IMR-90 (cell line): ENCODE measurements around the gene RHBDL1. TPM values are rescaled to one million over a fixed set of nuclear protein-coding genes. Genes with fewer than 3 reads are reported as not detected.

Experiments used
- ATAC-seq: fragments of 200-7000 bp; cut with Tn5 transposase; 2 replicates; pipeline ENCODE4 v1.9.1; 2020; ENCODE audit warnings: low read depth, mild to moderate bottlenecking, moderate library complexity
- BruUV-seq: library from RNA; stranded (reverse); fragments of 400-500 nt; replicated peaks from 2 replicates; lab custom pipeline; 2021; lab: Mats Ljungman, UMichigan
- CTCF ChIA-PET: fragments of 300-600 bp; formaldehyde crosslinking; extraction: SDS; loops from one replicate; lab custom pipeline; 2021; ENCODE audit warnings: antibody characterized with exemption; lab: Yijun Ruan, JAX
- POLR2A ChIA-PET: fragments of 300-600 bp; sonication (Branson Sonifier 250); formaldehyde crosslinking; loops from one replicate; lab custom pipeline; 2022; ENCODE audit warnings: antibody characterized with exemption; ENCODE audit not compliant: unreplicated experiment; lab: Charles Lee
- DNase-seq: peaks from one replicate; pipeline ENCODE4 v3.0.0; 2013
- H2AFZ ChIP-seq: replicated peaks from 2 replicates; pipeline ENCODE3; 2013; ENCODE audit warnings: low read length, mild to moderate bottlenecking; ENCODE audit not compliant: poor library complexity
- H2AK5ac ChIP-seq: 2 replicates; pipeline ENCODE4 v1.6.1; 2013; ENCODE audit warnings: low read depth, low read length, inconsistent platforms
- H2AK9ac ChIP-seq: replicated peaks from 2 replicates; pipeline ENCODE3; 2013; ENCODE audit warnings: mild to moderate bottlenecking, low read depth, low read length, moderate library complexity; ENCODE audit not compliant: poor library complexity
- H2BK120ac ChIP-seq: 2 replicates; pipeline ENCODE4 v1.6.1; 2013; ENCODE audit warnings: low read depth, low read length, inconsistent platforms
- H2BK15ac ChIP-seq: 3 replicates; pipeline ENCODE4 v1.6.1; 2013; ENCODE audit warnings: low read depth, low read length, inconsistent platforms
- H2BK20ac ChIP-seq: 2 replicates; pipeline ENCODE4 v1.6.1; 2013; ENCODE audit warnings: low read depth, mild to moderate bottlenecking, inconsistent platforms, low read length, moderate library complexity
- H2BK5ac ChIP-seq: 2 replicates; pipeline ENCODE4 v1.6.1; 2013; ENCODE audit warnings: mild to moderate bottlenecking, low read depth, low read length, inconsistent platforms; ENCODE audit not compliant: poor library complexity, severe bottlenecking
- H3K14ac ChIP-seq: replicated peaks from 2 replicates; pipeline ENCODE4 v1.6.1; 2013; ENCODE audit warnings: low read depth, low read length, inconsistent platforms
- H3K18ac ChIP-seq: 2 replicates; pipeline ENCODE4 v1.6.1; 2013; ENCODE audit warnings: low read depth, low read length, control low read depth
- H3K23ac ChIP-seq: 2 replicates; pipeline ENCODE4 v1.6.1; 2013; ENCODE audit warnings: low read depth, low read length, inconsistent platforms
- H3K27ac ChIP-seq: 2 replicates; pipeline ENCODE4 v1.5.1; 2013; ENCODE audit warnings: mild to moderate bottlenecking, control low read depth, low read length; ENCODE audit not compliant: insufficient read depth
- H3K27me3 ChIP-seq: 2 replicates; pipeline ENCODE4 v1.6.1; 2013; ENCODE audit warnings: low read length; ENCODE audit not compliant: control insufficient read depth, insufficient read depth
- H3K36me3 ChIP-seq: 2 replicates; pipeline ENCODE4 v1.6.1; 2013; ENCODE audit warnings: low read length, mixed read lengths; ENCODE audit not compliant: control insufficient read depth, insufficient read depth
- H3K4ac ChIP-seq: 2 replicates; pipeline ENCODE4 v1.6.1; 2013; ENCODE audit warnings: low read depth, low read length, inconsistent platforms
- H3K4me1 ChIP-seq: 2 replicates; pipeline ENCODE4 v1.6.1; 2013; ENCODE audit warnings: low read length, mixed read lengths; ENCODE audit not compliant: control insufficient read depth, insufficient read depth
- H3K4me2 ChIP-seq: 2 replicates; pipeline ENCODE4 v1.6.1; 2013; ENCODE audit warnings: low read depth, mild to moderate bottlenecking, control low read depth, low read length, moderate library complexity
- H3K4me3 ChIP-seq: 2 replicates; pipeline ENCODE4 v1.5.1; 2013; ENCODE audit warnings: low read depth, mild to moderate bottlenecking, control low read depth, low read length, moderate library complexity; ENCODE audit not compliant: insufficient read depth
- H3K56ac ChIP-seq: 2 replicates; pipeline ENCODE4 v1.6.1; 2013; ENCODE audit warnings: low read length, inconsistent platforms; ENCODE audit not compliant: insufficient read depth; ENCODE audit errors: extremely low read depth
- H3K79me1 ChIP-seq, 2 experiments: 2 replicates each; pipeline ENCODE4 v1.6.1; 2013; ENCODE audit warnings: low read length in 2 of 2, inconsistent platforms in 1 of 2, low read depth in 1 of 2
- H3K9ac ChIP-seq: 2 replicates; pipeline ENCODE4 v1.6.1; 2013; ENCODE audit warnings: low read depth, low read length, control low read depth
- H3K9me1 ChIP-seq: 2 replicates; pipeline ENCODE4 v1.6.1; 2013; ENCODE audit warnings: low read length, inconsistent platforms; ENCODE audit not compliant: insufficient read depth
- H3K9me3 ChIP-seq: 2 replicates; pipeline ENCODE4 v1.6.1; 2013; ENCODE audit warnings: low read length; ENCODE audit not compliant: control insufficient read depth, insufficient read depth
- H4K20me1 ChIP-seq: 2 replicates; pipeline ENCODE4 v1.6.1; 2013; ENCODE audit warnings: low read length, inconsistent platforms; ENCODE audit not compliant: insufficient read depth
- H4K5ac ChIP-seq: 2 replicates; pipeline ENCODE4 v1.6.1; 2013; ENCODE audit warnings: mild to moderate bottlenecking, low read depth, low read length, control low read depth
- H4K8ac ChIP-seq, 2 experiments: 2 replicates each; pipeline ENCODE4 v1.6.1; 2013; ENCODE audit warnings: low read depth in 2 of 2, low read length in 2 of 2, control low read depth in 1 of 2, inconsistent platforms in 1 of 2
- H4K91ac ChIP-seq: 2 replicates; pipeline ENCODE4 v1.6.1; 2013; ENCODE audit warnings: low read depth, low read length, inconsistent platforms; ENCODE audit not compliant: insufficient read depth
- CEBPB ChIP-seq: IDR thresholded peaks from 2 replicates; pipeline ENCODE4 v1.6.1; 2012; ENCODE audit warnings: low read depth, low read length, improper control_type of control experiment
- CHD1 ChIP-seq: IDR thresholded peaks from 2 replicates; pipeline ENCODE4 v1.6.1; 2012; ENCODE audit warnings: low read depth, low read length, improper control_type of control experiment
- CTCF ChIP-seq: conservative IDR thresholded peaks from 2 replicates; pipeline ENCODE4 v1.5.1; 2012; ENCODE audit warnings: mild to moderate bottlenecking, low read depth, low read length, improper control_type of control experiment
- FOS ChIP-seq: fragments of 150-350 bp; IDR thresholded peaks from 2 replicates; pipeline ENCODE4 v1.6.1; 2016; ENCODE audit warnings: low read depth, low read length
- MAFK ChIP-seq: IDR thresholded peaks from 2 replicates; pipeline ENCODE4 v1.6.1; 2012; ENCODE audit warnings: low read depth, low read length, improper control_type of control experiment
- POLR2A ChIP-seq: IDR thresholded peaks from 2 replicates; pipeline ENCODE4 v1.6.1; 2012; ENCODE audit warnings: mild to moderate bottlenecking, low read depth, low read length
- RAD21 ChIP-seq: IDR thresholded peaks from 2 replicates; pipeline ENCODE4 v1.6.1; 2012; ENCODE audit warnings: low read length, improper control_type of control experiment
- RCOR1 ChIP-seq: IDR thresholded peaks from 2 replicates; pipeline ENCODE4 v1.6.1; 2012; ENCODE audit warnings: mild to moderate bottlenecking, low read length, improper control_type of control experiment; ENCODE audit not compliant: insufficient replicate concordance
- RFX5 ChIP-seq: IDR thresholded peaks from 2 replicates; pipeline ENCODE4 v1.8.0; 2012; ENCODE audit warnings: low read depth, mild to moderate bottlenecking, low read length, moderate library complexity
- SMC3 ChIP-seq: fragments of 150-350 bp; IDR thresholded peaks from 2 replicates; pipeline ENCODE4 v1.6.1; 2016; ENCODE audit warnings: low read depth, mild to moderate bottlenecking, antibody characterized with exemption, low read length, moderate library complexity
- WGBS, 2 experiments: methylation state at CpG; one replicate each; pipeline versions ENCODE4 v1.1.5 to v1.1.7; 2013; ENCODE audit warnings: missing lambda C conversion rate in 2 of 2; ENCODE audit not compliant: insufficient read length in 1 of 2; ENCODE audit errors: extremely low coverage in 2 of 2; 5-methylcytosine and 5-hydroxymethylcytosine counted together
- dilution Hi-C: fragments of 300-500 bp; cut with HindIII; formaldehyde crosslinking; loops from one replicate; pipeline ENCODE4 v1.14.3; 2018; ENCODE audit warnings: low sequenced_read_pairs; ENCODE audit not compliant: unreplicated experiment
- in situ Hi-C: fragments of 300-500 bp; cut with MboI; formaldehyde crosslinking; loops from 3 replicates; pipeline ENCODE4 v1.14.3; 2019; ENCODE audit warnings: low sequenced_read_pairs, inconsistent platforms, mixed read lengths
- intact Hi-C: fragments of 100-400 bp; cut with micrococcal nuclease; formaldehyde crosslinking; loops from 2 replicates; pipeline ENCODE4 v1.10.0; 2022
- polyA plus RNA-seq, 3 experiments: library from polyadenylated mRNA; depleted of rRNA; stranded (reverse); fragments of >200 nt; gene quantifications; 2 replicates each; pipeline ENCODE4 v1.2.3, GENCODE V29; 2012; ENCODE audit warnings: low replicate concordance in 1 of 3
- total RNA-seq: library from RNA; depleted of rRNA; stranded (reverse); fragments of >200 nt; gene quantifications from 2 replicates; pipeline ENCODE4 v1.2.3, GENCODE V29; 2012

RHBDL1 gene
- total and polyA plus RNA-seq, 2 of the 4 experiments (the other 2 are of a cell fraction): 0.72 to 4.1 TPM

- H2AK5ac ChIP-seq: no peak overlapping the region
- ChIA-PET CTCF (no interaction called here), POLR2A (no interaction called here)
- H3K4me1 ChIP-seq: peaks cover 5% of the 10 kb centered on the region; the same call in 1 of the 2 replicates
- H2BK120ac ChIP-seq: no peak overlapping the region
- peaks cover 14% of the 10 kb centered on the region; the same call in 1 of the 2 replicates for H4K20me1 ChIP-seq
- H3K23ac ChIP-seq: no peak overlapping the region
- no peak overlapping the region for H3K9ac ChIP-seq
- intact Hi-C loops: no loop called here
- no peak overlapping the region for H3K14ac ChIP-seq
- H2BK20ac ChIP-seq: no peak overlapping the region
- H3K36me3 ChIP-seq: no peaks in the 10 kb centered on the region
- ATAC-seq (no peak), DNase-seq (no peak)
- no peaks in the 10 kb centered on the region for H3K9me3 ChIP-seq
- H4K5ac ChIP-seq: no peak overlapping the region
- H4K8ac ChIP-seq: no peak overlapping the region
- no peaks in the 10 kb centered on the region for H3K9me1 ChIP-seq
- H3K4me2 ChIP-seq: no peak overlapping the region
- H2BK15ac ChIP-seq: no peak overlapping the region
- dilution Hi-C loops: no loop called here
- H3K27ac ChIP-seq: no peak overlapping the region
- no peak for TF ChIP-seq FOS
- no peak for TF ChIP-seq RCOR1
- TF ChIP-seq CHD1: no peak
- TF ChIP-seq CTCF: no peak
- TF ChIP-seq MAFK: no peak
- TF ChIP-seq RFX5: no peak
- no peak for TF ChIP-seq CEBPB
- no peak for TF ChIP-seq SMC3
- TF ChIP-seq RAD21: no peak
- no peak for TF ChIP-seq POLR2A
- BruUV-seq: no TSS peak
- H3K27me3 ChIP-seq: peaks cover 43% of the 10 kb centered on the region
- no peak overlapping the region for H3K4ac ChIP-seq
- no peak overlapping the region for H2AFZ ChIP-seq
- H3K18ac ChIP-seq: no peak overlapping the region
- H3K79me1 ChIP-seq: no peaks in the 10 kb centered on the region
- in situ Hi-C loops: loop anchor here (25.0 kb wide), 1 partner anchor 354 kb away; the partner anchor contains the start of gene SSTR5
- 70% methylated on average over 2 of the region's 3 CpGs; no CpG with 5 or more reads in 1 of the 2 experiments for WGBS, 2 experiments
- no peak overlapping the region for H2BK5ac ChIP-seq
- no peak overlapping the region for H4K91ac ChIP-seq
- H3K56ac ChIP-seq: no peak overlapping the region
- H3K4me3 ChIP-seq: no peak overlapping the region
- no peak overlapping the region for H2AK9ac ChIP-seq
Measured at GRCh38 chr16:708019-708418, 32.5 kb downstream of the RHBDL1 start.
